DMS53 (cell line): Measurements from ENCODE around the gene VPS29.

Experiments used
- DNase-seq: peaks from one replicate; lab custom pipeline; 2025; lab: John Stamatoyannopoulos, UW

The VPS29 gene

DNA sequence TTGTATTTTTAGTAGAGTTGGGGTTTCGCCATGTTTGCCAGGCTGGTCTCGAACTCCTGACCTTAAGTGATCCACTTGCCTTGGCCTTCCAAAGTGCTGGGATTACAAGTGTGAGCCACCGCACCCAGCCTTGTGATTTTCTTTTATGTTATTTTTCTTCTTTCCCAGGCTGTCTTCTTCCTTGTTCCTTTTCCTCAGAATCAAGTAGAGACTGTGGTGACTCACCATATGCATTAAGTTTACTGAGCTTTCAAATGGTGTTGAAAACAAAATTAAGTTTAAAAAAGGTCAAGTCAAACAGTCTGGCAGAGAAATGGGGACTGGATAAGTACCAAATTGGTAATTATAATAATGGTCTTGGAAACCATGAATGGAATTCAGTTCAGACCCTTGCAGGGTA, 57.5 kb downstream of the VPS29 start:
- no peak for DNase-seq
